ENCODE data around the gene UNKL.

The UNKL gene

GRCh38 chr16:1351582-1352362 lies 62.7 kb downstream of the UNKL start, which contains the start of the genes GNPTG and TSR3:
Gene GNPTG, plus strand, starts transcription at chr16:1351931. Its CDS starts 35 bp downstream, at chr16:1351966.
Gene TSR3, minus strand, starts transcription at chr16:1351878. Its CDS starts 74 bp downstream, at chr16:1351804.
- peak; percentile 75 to 90 for DNase-seq
- H3K4me1 ChIP-seq, result peaks cover 0 to 53% (median 25%) of the 10 kb centered on the region in 4 donors
- peaks cover 19 to 40% (median 25%) of the 10 kb centered on the region in 3 donors for H3K36me3 ChIP-seq
- H3K9me3 ChIP-seq, result no peaks in the 10 kb centered on the region
- peak within 1 kb of the TSS; percentile 69 to 96 for H3K4me3 ChIP-seq
- H3K27ac ChIP-seq, result peak within 1 kb of the TSS; percentile 55 to 74
- peak in 1 of 2 experiments; percentile 10 for TF ChIP-seq CTCF (IDR thresholded peaks at IDR 0.05)
- intact Hi-C loops (cut with DNase I; ENCODE audit: low total_unique reads), result no loop called here
- H3K27me3 ChIP-seq, result no peaks in the 10 kb centered on the region

GRCh38 chr16:1351215-1351581 lies 63.3 kb downstream of the UNKL start:
- H3K9me3 ChIP-seq, result no peaks in the 10 kb centered on the region
- intact Hi-C loops (cut with DNase I; ENCODE audit: low total_unique reads), result no loop called here
- no peak for DNase-seq

GRCh38 chr16:1350691-1351090 lies 63.8 kb downstream of the UNKL start:
- peaks cover 19 to 45% (median 25%) of the 10 kb centered on the region in 3 donors for H3K36me3 ChIP-seq
- H3K9me3 ChIP-seq, result no peaks in the 10 kb centered on the region
- no peak for DNase-seq
- no peak overlapping the region for H3K27ac ChIP-seq
- no peaks in the 10 kb centered on the region for H3K27me3 ChIP-seq
- no peak for TF ChIP-seq CTCF (IDR thresholded peaks at IDR 0.05)
- intact Hi-C loops (cut with DNase I; ENCODE audit: low total_unique reads), result no loop called here
- peaks cover 0 to 44% (median 25%) of the 10 kb centered on the region in 4 donors for H3K4me1 ChIP-seq
- peak overlapping the region; percentile 69 to 96 for H3K4me3 ChIP-seq

More at GRCh38 chr16:1351215-1351581, 63.3 kb downstream of the UNKL start:
- H3K4me1 ChIP-seq, result peaks cover 0 to 49% (median 25%) of the 10 kb centered on the region in 4 donors
- peaks cover 19 to 45% (median 25%) of the 10 kb centered on the region in 3 donors for H3K36me3 ChIP-seq
- H3K27ac ChIP-seq, result peak overlapping the region; percentile 55 to 74
- no peak for TF ChIP-seq CTCF (IDR thresholded peaks at IDR 0.05)
- no peaks in the 10 kb centered on the region for H3K27me3 ChIP-seq
- peak overlapping the region; percentile 69 to 96 for H3K4me3 ChIP-seq

- Histone ChIP-seq H3K27me3 (no peaks in the 10 kb centered on the region), H3K4me3 (no peak overlapping the region), H3K9me3 (no peaks in the 10 kb centered on the region), H3K4me1 (peaks cover 0 to 37% (median 25%) of the 10 kb centered on the region in 4 donors), H3K27ac (no peak overlapping the region), H3K36me3 (peaks cover 19 to 45% (median 25%) of the 10 kb centered on the region in 3 donors)
- DNase-seq, result no peak
- intact Hi-C loops (cut with DNase I; ENCODE audit: low total_unique reads), result no loop called here
- TF ChIP-seq CTCF (IDR thresholded peaks at IDR 0.05), result no peak
Measured at GRCh38 chr16:1349951-1350350, 64.6 kb downstream of the UNKL start.

- DNase-seq, result no peak
- Histone ChIP-seq H3K4me1 (peaks cover 0 to 34% (median 25%) of the 10 kb centered on the region in 4 donors), H3K4me3 (no peak overlapping the region), H3K9me3 (no peaks in the 10 kb centered on the region), H3K27me3 (no peaks in the 10 kb centered on the region), H3K27ac (no peak overlapping the region), H3K36me3 (peaks cover 19 to 45% (median 25%) of the 10 kb centered on the region in 3 donors)
- TF ChIP-seq CTCF (IDR thresholded peaks at IDR 0.05), result no peak
- intact Hi-C loops (cut with DNase I; ENCODE audit: low total_unique reads), result no loop called here
Measured at GRCh38 chr16:1349351-1349750, 65.2 kb downstream of the UNKL start.
